Caco-2 (cell line): ENCODE data around the gene ROBO1. TPM values are rescaled to one million over a fixed set of nuclear protein-coding genes. Genes with fewer than 3 reads are reported as not detected.

Source experiments
- BruUV-seq: library from RNA; stranded (reverse); fragments of 400-500 nt; replicated peaks from 2 replicates; lab custom pipeline; 2021; lab: Mats Ljungman, UMichigan
- CTCF ChIA-PET: fragments of 300-600 bp; sonication (Branson Sonifier 250); formaldehyde crosslinking; loops from one replicate; lab custom pipeline; 2022; ENCODE audit warnings: antibody characterized with exemption; lab: Charles Lee
- POLR2A ChIA-PET: fragments of 300-600 bp; sonication (Branson Sonifier 250); formaldehyde crosslinking; loops from one replicate; lab custom pipeline; 2022; ENCODE audit warnings: antibody characterized with exemption; lab: Charles Lee
- DNase-seq, 2 experiments: peaks; one replicate each; pipeline versions ENCODE4 v3.0.0 to v3.0.0-alpha.2; 2020 to 2022
- H3K27me3 ChIP-seq: replicated peaks from 2 replicates; pipeline ENCODE4 v1.6.0; 2011; ENCODE audit warnings: low read length; ENCODE audit not compliant: control insufficient read depth, insufficient read depth
- H3K36me3 ChIP-seq: 2 replicates; pipeline ENCODE4 v1.5.1; 2011; ENCODE audit warnings: low read length; ENCODE audit not compliant: control insufficient read depth, insufficient read depth
- H3K4me1 ChIP-seq: fragments of 250-450 bp; sonication (Bioruptor Pico); 2 replicates; pipeline ENCODE4 v1.5.1; 2020; ENCODE audit warnings: mild to moderate bottlenecking
- H3K4me3 ChIP-seq: 2 replicates; pipeline ENCODE4 v1.5.1; 2011; ENCODE audit warnings: low read depth, mild to moderate bottlenecking, control low read depth, low read length
- H3K9me3 ChIP-seq: fragments of 250-450 bp; sonication (Bioruptor Pico); 2 replicates; pipeline ENCODE4 v1.5.1; 2020; ENCODE audit warnings: mild to moderate bottlenecking, moderate library complexity
- H3K27ac Mint-ChIP-seq: one replicate; pipeline ENCODE4 v1.8.0; 2022; ENCODE audit warnings: mixed read lengths; ENCODE audit not compliant: unreplicated experiment
- H3K27me3 Mint-ChIP-seq: one replicate; pipeline ENCODE4 v1.8.0; 2022; ENCODE audit warnings: mixed read lengths; ENCODE audit not compliant: insufficient read depth, unreplicated experiment
- H3K36me3 Mint-ChIP-seq: one replicate; pipeline ENCODE4 v1.8.0; 2022; ENCODE audit warnings: mild to moderate bottlenecking, mixed read lengths; ENCODE audit not compliant: insufficient read depth, unreplicated experiment
- H3K4me1 Mint-ChIP-seq: one replicate; pipeline ENCODE4 v1.8.0; 2022; ENCODE audit warnings: low read depth, mixed read lengths; ENCODE audit not compliant: unreplicated experiment
- H3K4me3 Mint-ChIP-seq: one replicate; pipeline ENCODE4 v1.8.0; 2022; ENCODE audit warnings: mild to moderate bottlenecking, moderate library complexity, mixed read lengths; ENCODE audit not compliant: unreplicated experiment
- H3K9me3 Mint-ChIP-seq: one replicate; pipeline ENCODE4 v1.8.0; 2022; ENCODE audit warnings: mixed read lengths; ENCODE audit not compliant: unreplicated experiment
- intact Hi-C: fragments of 100-400 bp; cut with micrococcal nuclease; formaldehyde crosslinking; loops from one replicate; pipeline ENCODE4 v1.10.0; 2022; ENCODE audit not compliant: unreplicated experiment
- total RNA-seq: library from RNA; stranded (reverse); gene quantifications from 2 replicates; pipeline ENCODE4 v1.2.3, GENCODE V29; 2022
- TF ChIP-seq, protein P1 (sequence below), 2 experiments: fragments of 200-600 bp in 1 of 2; IDR thresholded peaks; 1 replicate in 1 of 2; 2 replicates in 1 of 2; pipeline versions ENCODE4 v1.5.1 to v1.8.0; 2011 to 2022; ENCODE audit warnings: antibody characterized with exemption in 1 of 2, control low read depth in 1 of 2, inconsistent platforms in 1 of 2, low read depth in 1 of 2, low read length in 1 of 2, mild to moderate bottlenecking in 1 of 2, moderate library complexity in 1 of 2; ENCODE audit not compliant: insufficient read depth in 1 of 2, severe bottlenecking in 1 of 2, unreplicated experiment in 1 of 2

The ROBO1 gene
- total RNA-seq, 1 experiment from 2014 or later: 1.8 TPM

- ChIA-PET CTCF (no interaction called here), POLR2A (no interaction called here)
- no peaks in the 10 kb centered on the region for H3K27me3 Mint-ChIP-seq
- no peak overlapping the region for H3K4me3 Mint-ChIP-seq
- TF ChIP-seq, protein P1, sequence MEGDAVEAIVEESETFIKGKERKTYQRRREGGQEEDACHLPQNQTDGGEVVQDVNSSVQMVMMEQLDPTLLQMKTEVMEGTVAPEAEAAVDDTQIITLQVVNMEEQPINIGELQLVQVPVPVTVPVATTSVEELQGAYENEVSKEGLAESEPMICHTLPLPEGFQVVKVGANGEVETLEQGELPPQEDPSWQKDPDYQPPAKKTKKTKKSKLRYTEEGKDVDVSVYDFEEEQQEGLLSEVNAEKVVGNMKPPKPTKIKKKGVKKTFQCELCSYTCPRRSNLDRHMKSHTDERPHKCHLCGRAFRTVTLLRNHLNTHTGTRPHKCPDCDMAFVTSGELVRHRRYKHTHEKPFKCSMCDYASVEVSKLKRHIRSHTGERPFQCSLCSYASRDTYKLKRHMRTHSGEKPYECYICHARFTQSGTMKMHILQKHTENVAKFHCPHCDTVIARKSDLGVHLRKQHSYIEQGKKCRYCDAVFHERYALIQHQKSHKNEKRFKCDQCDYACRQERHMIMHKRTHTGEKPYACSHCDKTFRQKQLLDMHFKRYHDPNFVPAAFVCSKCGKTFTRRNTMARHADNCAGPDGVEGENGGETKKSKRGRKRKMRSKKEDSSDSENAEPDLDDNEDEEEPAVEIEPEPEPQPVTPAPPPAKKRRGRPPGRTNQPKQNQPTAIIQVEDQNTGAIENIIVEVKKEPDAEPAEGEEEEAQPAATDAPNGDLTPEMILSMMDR (IDR thresholded peaks at IDR 0.05; ENCODE audit: insufficient read depth in 1 of 2, low read depth in 1 of 2, low read length in 1 of 2, severe bottlenecking in 1 of 2, unreplicated experiment in 1 of 2): no peak
- BruUV-seq: no TSS peak
- intact Hi-C loops: loop anchor here (2.0 kb wide), 1 partner anchor 25 kb away; no protein-coding TSS in a partner anchor
- H3K27me3 ChIP-seq: no peaks in the 10 kb centered on the region
- no peaks in the 10 kb centered on the region for H3K4me1 ChIP-seq
- H3K27ac Mint-ChIP-seq: no peak overlapping the region
- no peaks in the 10 kb centered on the region for H3K9me3 ChIP-seq
- H3K4me1 Mint-ChIP-seq: no peaks in the 10 kb centered on the region
- H3K4me3 ChIP-seq: no peak overlapping the region
- DNase-seq: no peak
- no peaks in the 10 kb centered on the region for H3K9me3 Mint-ChIP-seq
- H3K36me3 Mint-ChIP-seq: no peaks in the 10 kb centered on the region
- H3K36me3 ChIP-seq: no peaks in the 10 kb centered on the region
These were observed 774.4 kb downstream of the ROBO1 start for GRCh38 chr3:78993375-78993774.

- no peaks in the 10 kb centered on the region for H3K27me3 Mint-ChIP-seq
- no peak overlapping the region for H3K4me3 ChIP-seq
- no peaks in the 10 kb centered on the region for H3K36me3 ChIP-seq
- ChIA-PET POLR2A (no interaction called here), CTCF (no interaction called here)
- H3K9me3 ChIP-seq: no peaks in the 10 kb centered on the region
- no peak overlapping the region for H3K27ac Mint-ChIP-seq
- intact Hi-C loops: loop anchor here (2.0 kb wide), 1 partner anchor 26 kb away; no protein-coding TSS in a partner anchor
- DNase-seq: no peak
- TF ChIP-seq, protein P1 (IDR thresholded peaks at IDR 0.05; ENCODE audit: insufficient read depth in 1 of 2, low read depth in 1 of 2, low read length in 1 of 2, severe bottlenecking in 1 of 2, unreplicated experiment in 1 of 2): no peak
- H3K4me1 Mint-ChIP-seq: no peaks in the 10 kb centered on the region
- H3K9me3 Mint-ChIP-seq: no peaks in the 10 kb centered on the region
- H3K4me1 ChIP-seq: no peaks in the 10 kb centered on the region
- H3K27me3 ChIP-seq: no peaks in the 10 kb centered on the region
- no peak overlapping the region for H3K4me3 Mint-ChIP-seq
- no peaks in the 10 kb centered on the region for H3K36me3 Mint-ChIP-seq
- BruUV-seq: no TSS peak
These were observed 775.0 kb downstream of the ROBO1 start for GRCh38 chr3:78992830-78993229.

DNA sequence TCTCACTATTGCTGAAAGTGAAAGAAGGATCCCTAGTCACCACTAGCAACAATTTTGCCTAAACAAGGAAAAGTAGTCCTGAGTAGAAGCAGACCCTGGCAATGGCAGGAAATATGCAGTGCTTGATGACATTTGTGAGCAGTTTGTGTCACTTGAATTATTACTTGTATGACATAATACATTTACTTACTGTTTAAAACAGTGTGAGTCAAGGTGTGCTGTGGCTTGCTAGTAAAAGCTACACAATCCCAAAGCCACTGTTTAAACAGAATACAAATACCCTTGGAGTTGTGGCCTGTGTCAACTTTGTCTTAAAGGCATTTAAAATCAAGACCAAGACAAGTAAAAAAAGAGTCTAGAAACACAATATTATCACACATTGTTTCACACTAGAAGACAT, 775.4 kb downstream of the ROBO1 start:
- CTCF ChIA-PET: no interaction called here
- Mint-ChIP-seq H3K4me1 (no peaks in the 10 kb centered on the region), H3K36me3 (no peaks in the 10 kb centered on the region), H3K4me3 (no peak overlapping the region), H3K9me3 (no peaks in the 10 kb centered on the region), H3K27me3 (no peaks in the 10 kb centered on the region), H3K27ac (no peak overlapping the region)
- no peak overlapping the region for H3K4me3 ChIP-seq
- no peaks in the 10 kb centered on the region for H3K27me3 ChIP-seq
- POLR2A ChIA-PET: no interaction called here
- DNase-seq: no peak
- TF ChIP-seq, protein P1 (IDR thresholded peaks at IDR 0.05; ENCODE audit: insufficient read depth in 1 of 2, low read depth in 1 of 2, low read length in 1 of 2, severe bottlenecking in 1 of 2, unreplicated experiment in 1 of 2): no peak
- BruUV-seq: no TSS peak
- H3K4me1 ChIP-seq: no peaks in the 10 kb centered on the region
- intact Hi-C loops: loop anchor here (2.0 kb wide), 1 partner anchor 26 kb away; no protein-coding TSS in a partner anchor
- no peaks in the 10 kb centered on the region for H3K9me3 ChIP-seq
- no peaks in the 10 kb centered on the region for H3K36me3 ChIP-seq
